Cardiac fibroblast (primary cell): ENCODE measurements around the gene LRP2.
"Not testable (repeated sequence)": the region's sequence is repeated elsewhere in the genome, so short reads cannot be mapped to it uniquely, and the experiment has no call there.

Experiments used
- DNase-seq, 2 donors: peaks; one replicate each; pipeline versions ENCODE4 v3.0.0 to v3.0.0-alpha.2; 2010; ENCODE audit warnings: low read depth in 2 of 2
- H3K4me3 ChIP-seq, 2 donors: replicated peaks in 1 of 2; 1 replicate in 1 of 2; 2 replicates in 1 of 2; pipeline ENCODE4 v1.5.1; 2011; ENCODE audit warnings: low read depth in 2 of 2, low read length in 2 of 2, mild to moderate bottlenecking in 2 of 2, moderate library complexity in 1 of 2
- CTCF ChIP-seq: IDR thresholded peaks from one replicate; pipeline ENCODE4 v1.5.1; 2011; ENCODE audit warnings: low read depth, mild to moderate bottlenecking, low read length, inconsistent platforms

The LRP2 gene

GRCh38 chr2:169323841-169324240 lies 38.5 kb downstream of the LRP2 start:
- no peak for DNase-seq
- no peak for TF ChIP-seq CTCF
- H3K4me3 ChIP-seq: no peak overlapping the region

GRCh38 chr2:169320561-169320960 lies 41.8 kb downstream of the LRP2 start:
- H3K4me3 ChIP-seq: no peak overlapping the region
- TF ChIP-seq CTCF: no peak
- DNase-seq: no peak

GRCh38 chr2:169315357-169315756 lies 47.0 kb downstream of the LRP2 start:
- DNase-seq: no peak
- TF ChIP-seq CTCF: no peak
- no peak overlapping the region for H3K4me3 ChIP-seq

- DNase-seq, H3K4me3 ChIP-seq: not testable (repeated sequence)
These were observed 54.0 kb downstream of the LRP2 start for GRCh38 chr2:169308349-169308748.

- H3K4me3 ChIP-seq, DNase-seq: not testable (repeated sequence)
These were observed 57.6 kb downstream of the LRP2 start for GRCh38 chr2:169304689-169305088.

- TF ChIP-seq CTCF: no peak
- H3K4me3 ChIP-seq: no peak overlapping the region
- DNase-seq: peak in 1 of 2 donors; percentile 9
These were observed 58.6 kb downstream of the LRP2 start for GRCh38 chr2:169303579-169304305.

- no peak for DNase-seq
- no peak for TF ChIP-seq CTCF
- no peak overlapping the region for H3K4me3 ChIP-seq
These were observed 60.0 kb downstream of the LRP2 start for GRCh38 chr2:169302364-169302763.

GRCh38 chr2:169301596-169302335 lies 60.6 kb downstream of the LRP2 start:
- H3K4me3 ChIP-seq: no peak overlapping the region
- no peak for TF ChIP-seq CTCF
- no peak for DNase-seq
